ENCODE data around the gene PSMD9. TPM values are rescaled to one million over a fixed set of nuclear protein-coding genes. Genes with fewer than 3 reads are reported as not detected.
"Not testable (repeated sequence)": the region's sequence is repeated elsewhere in the genome, so short reads cannot be mapped to it uniquely, and the experiment has no call there.

PSMD9 gene
- total RNA-seq, 4 donors from 2014 or later: 44.7 to 102 (median 68.4) TPM

GRCh38 chr12:121883315-121883660 is 5.3 kb upstream of the PSMD9 start:
- 59% methylated on average over 4 of the region's 4 CpGs for WGBS
- no peaks in the 10 kb centered on the region for H3K9me3 ChIP-seq
- H3K27ac ChIP-seq: no peak overlapping the region
- H3K27me3 ChIP-seq: peaks cover 10% of the 10 kb centered on the region
- no peak for DNase-seq (ENCODE audit: low spot score in 2 of 2)
- H3K4me3 ChIP-seq: no peak overlapping the region
- no peaks in the 10 kb centered on the region for H3K36me3 ChIP-seq
- TF ChIP-seq CTCF (IDR thresholded peaks at IDR 0.05) (no peak), EP300 (IDR thresholded peaks at IDR 0.05) (no peak), POLR2A (IDR thresholded peaks at IDR 0.05) (no peak), POLR2AphosphoS5 (IDR thresholded peaks at IDR 0.05) (no peak)
- H3K4me1 ChIP-seq: peaks cover 5% of the 10 kb centered on the region

- H3K4me1 ChIP-seq: peaks cover 16% of the 10 kb centered on the region
- not testable (repeated sequence) for DNase-seq (ENCODE audit: low spot score in 2 of 2); H3K27ac ChIP-seq; H3K4me3 ChIP-seq; H3K9me3 ChIP-seq; H3K36me3 ChIP-seq
- WGBS: 83% methylated on average over 11 of the region's 11 CpGs
- H3K27me3 ChIP-seq: peaks cover 10% of the 10 kb centered on the region
Measured at GRCh38 chr12:121885129-121885528, 3.5 kb upstream of the PSMD9 start.

- WGBS: 53% methylated on average over 6 of the region's 6 CpGs
- no peak for DNase-seq (ENCODE audit: low spot score in 2 of 2)
- Histone ChIP-seq H3K27me3 (peaks cover 10% of the 10 kb centered on the region), H3K27ac (peak overlapping the region; percentile 91), H3K36me3 (peaks cover under 1% of the 10 kb centered on the region), H3K4me1 (peaks cover 28% of the 10 kb centered on the region), H3K4me3 (peak overlapping the region; percentile 68), H3K9me3 (no peaks in the 10 kb centered on the region)
- TF ChIP-seq POLR2A (IDR thresholded peaks at IDR 0.05) (no peak), EP300 (IDR thresholded peaks at IDR 0.05) (no peak), POLR2AphosphoS5 (IDR thresholded peaks at IDR 0.05) (no peak), CTCF (IDR thresholded peaks at IDR 0.05) (no peak)
Measured at GRCh38 chr12:121888083-121888477, 510 bp upstream of the PSMD9 start.

DNA sequence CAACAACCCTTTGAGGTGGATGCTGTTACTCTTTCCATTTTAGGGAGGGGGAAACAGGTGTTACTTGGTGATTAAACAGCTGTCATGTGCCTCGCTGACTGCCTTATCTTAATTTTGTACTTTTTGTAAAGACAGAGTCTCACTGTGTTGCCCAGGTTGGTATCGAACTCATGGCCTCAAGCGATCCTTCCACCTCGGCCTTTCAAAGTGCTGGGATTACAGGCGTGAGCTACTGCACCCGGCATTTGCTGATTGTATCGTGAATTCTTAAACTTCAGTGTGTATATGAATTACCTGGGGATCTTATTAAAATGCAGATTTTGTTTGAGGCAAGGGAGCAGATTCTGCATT is 659 bp downstream of the PSMD9 start:
- H3K4me1 ChIP-seq: peaks cover 39% of the 10 kb centered on the region

GRCh38 chr12:121889661-121890060 is 1.1 kb downstream of the PSMD9 start:
- Histone ChIP-seq H3K4me1 (peaks cover 44% of the 10 kb centered on the region), H3K4me3 (peak overlapping the region; percentile 68), H3K27me3 (peaks cover 10% of the 10 kb centered on the region)
- H3K27ac ChIP-seq; H3K36me3 ChIP-seq; H3K9me3 ChIP-seq; DNase-seq (ENCODE audit: low spot score in 2 of 2): not testable (repeated sequence)
- WGBS: 45% methylated on average over 6 of the region's 6 CpGs

More for the DNA sequence above, 659 bp downstream of the PSMD9 start:
- peaks cover 5% of the 10 kb centered on the region for H3K36me3 ChIP-seq
- H3K27ac ChIP-seq: peak overlapping the region; percentile 91
- no peaks in the 10 kb centered on the region for H3K9me3 ChIP-seq
- peaks cover 10% of the 10 kb centered on the region for H3K27me3 ChIP-seq
- H3K4me3 ChIP-seq: peak overlapping the region; percentile 68
- no peak for DNase-seq (ENCODE audit: low spot score in 2 of 2)
- WGBS: 2% methylated on average over 7 of the region's 7 CpGs
- no peak for TF ChIP-seq EP300 (IDR thresholded peaks at IDR 0.05)

DNA sequence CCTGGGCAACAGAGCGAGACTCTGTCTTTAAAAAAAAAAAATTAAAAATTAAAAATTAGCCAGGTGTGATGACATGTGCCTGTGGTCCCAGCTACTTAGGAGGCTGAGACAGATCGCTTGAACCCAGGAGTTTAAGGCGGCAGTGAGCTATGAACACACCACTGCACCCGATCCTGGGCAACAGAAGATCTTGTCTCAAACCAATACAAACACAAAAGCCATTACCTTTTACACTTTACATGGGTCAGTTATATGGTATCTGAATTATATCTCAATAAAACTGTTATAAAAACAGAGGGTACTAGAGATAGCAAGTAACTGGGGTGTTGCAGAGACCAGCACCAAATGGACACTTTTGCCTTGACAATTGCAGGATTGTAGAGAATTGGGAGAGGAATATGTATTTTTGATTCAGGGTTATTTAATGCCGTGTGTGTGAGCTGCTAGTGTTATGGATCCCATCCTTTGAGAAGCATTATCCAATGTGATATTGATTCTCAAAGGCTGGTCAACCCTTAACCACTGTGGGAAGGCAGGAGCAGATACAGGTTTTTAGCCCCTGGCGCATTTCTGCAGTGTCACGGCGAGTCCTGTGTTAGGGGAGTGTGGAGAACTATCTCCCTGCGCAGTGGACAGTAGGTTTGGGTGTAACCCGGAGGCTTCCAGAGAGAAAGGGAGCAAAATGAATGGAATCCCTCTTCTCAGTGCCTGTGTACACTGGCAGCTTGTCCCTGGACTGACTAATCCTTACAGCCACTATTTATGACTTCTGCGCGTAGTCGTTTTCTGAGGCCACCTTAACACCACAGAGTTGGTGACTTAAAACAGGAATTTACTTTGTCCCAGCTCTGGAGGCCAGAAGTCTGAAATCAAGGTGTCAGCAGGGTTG is 4.3 kb downstream of the PSMD9 start:
- no peaks in the 10 kb centered on the region for H3K27me3 ChIP-seq
- WGBS: 84% methylated on average over 12 of the region's 13 CpGs
- H3K4me3 ChIP-seq: no peak overlapping the region
- no peaks in the 10 kb centered on the region for H3K9me3 ChIP-seq
- H3K27ac ChIP-seq: no peak overlapping the region
- peaks cover 42% of the 10 kb centered on the region for H3K4me1 ChIP-seq
- no peak for DNase-seq (ENCODE audit: low spot score in 2 of 2)
- TF ChIP-seq CTCF (IDR thresholded peaks at IDR 0.05) (no peak), EP300 (IDR thresholded peaks at IDR 0.05) (no peak), POLR2AphosphoS5 (IDR thresholded peaks at IDR 0.05) (no peak), POLR2A (IDR thresholded peaks at IDR 0.05) (no peak)
- peaks cover 32% of the 10 kb centered on the region for H3K36me3 ChIP-seq
